ENCODE measurements around the gene MORN1.

MORN1 gene

GRCh38 chr1:2301607-2302291, 89.6 kb downstream of the MORN1 start:
- Histone ChIP-seq H3K79me2 (ENCODE audit: insufficient read depth, low read length) (no peaks in the 10 kb centered on the region), H4K20me1 (ENCODE audit: insufficient read depth, low read length) (no peaks in the 10 kb centered on the region), H3K36me3 (ENCODE audit: insufficient read depth, low read length) (no peaks in the 10 kb centered on the region), H3K4me1 (ENCODE audit: insufficient read depth, low read length, severe bottlenecking) (no peaks in the 10 kb centered on the region), H2AFZ (ENCODE audit: low read length) (no peak overlapping the region), H3K4me2 (ENCODE audit: low read length) (no peak overlapping the region), H3K27me3 (ENCODE audit: insufficient read depth, low read length) (no peaks in the 10 kb centered on the region), H3K9me3 (ENCODE audit: low read length) (no peaks in the 10 kb centered on the region), H3K27ac (ENCODE audit: low read depth, low read length, poor library complexity, severe bottlenecking) (no peak overlapping the region), H3K9ac (ENCODE audit: low read length) (no peak overlapping the region), H3K4me3 (ENCODE audit: low read depth, low read length, poor library complexity, severe bottlenecking) (no peak overlapping the region), H3F3A (ENCODE audit: insufficient read depth, low read length) (no peaks in the 10 kb centered on the region), H3K9me2 (ENCODE audit: low read depth, low read length) (no peaks in the 10 kb centered on the region)
- no peak for TF ChIP-seq EZH2 (IDR thresholded peaks at IDR 0.05; ENCODE audit: borderline replicate concordance, low read length)
- no peak for TF ChIP-seq CTCF (IDR thresholded peaks at IDR 0.05; ENCODE audit: low read length)

- no peaks in the 10 kb centered on the region for H3K4me1 ChIP-seq (ENCODE audit: insufficient read depth, low read length, severe bottlenecking)
- no peaks in the 10 kb centered on the region for H3K9me2 ChIP-seq (ENCODE audit: low read depth, low read length)
- H3K27ac ChIP-seq (ENCODE audit: low read depth, low read length, poor library complexity, severe bottlenecking) = no peak overlapping the region
- H3K36me3 ChIP-seq (ENCODE audit: insufficient read depth, low read length) = no peaks in the 10 kb centered on the region
- no peak overlapping the region for H2AFZ ChIP-seq (ENCODE audit: low read length)
- H3K27me3 ChIP-seq (ENCODE audit: insufficient read depth, low read length) = no peaks in the 10 kb centered on the region
- H3F3A ChIP-seq (ENCODE audit: insufficient read depth, low read length) = no peaks in the 10 kb centered on the region
- H3K9ac ChIP-seq (ENCODE audit: low read length) = no peak overlapping the region
- no peak for TF ChIP-seq EZH2 (IDR thresholded peaks at IDR 0.05; ENCODE audit: borderline replicate concordance, low read length)
- TF ChIP-seq CTCF (IDR thresholded peaks at IDR 0.05; ENCODE audit: low read length) = no peak
- H3K4me3 ChIP-seq (ENCODE audit: low read depth, low read length, poor library complexity, severe bottlenecking) = no peak overlapping the region
- no peak overlapping the region for H3K4me2 ChIP-seq (ENCODE audit: low read length)
- no peaks in the 10 kb centered on the region for H3K79me2 ChIP-seq (ENCODE audit: insufficient read depth, low read length)
- H3K9me3 ChIP-seq (ENCODE audit: low read length) = no peaks in the 10 kb centered on the region
- no peaks in the 10 kb centered on the region for H4K20me1 ChIP-seq (ENCODE audit: insufficient read depth, low read length)
Observed at GRCh38 chr1:2300851-2301606, 90.3 kb downstream of the MORN1 start.

GRCh38 chr1:2300004-2300771, 91.2 kb downstream of the MORN1 start:
- H3K36me3 ChIP-seq (ENCODE audit: insufficient read depth, low read length) = no peaks in the 10 kb centered on the region
- no peaks in the 10 kb centered on the region for H3K27me3 ChIP-seq (ENCODE audit: insufficient read depth, low read length)
- H3K4me3 ChIP-seq (ENCODE audit: low read depth, low read length, poor library complexity, severe bottlenecking) = no peak overlapping the region
- no peaks in the 10 kb centered on the region for H3K79me2 ChIP-seq (ENCODE audit: insufficient read depth, low read length)
- H3F3A ChIP-seq (ENCODE audit: insufficient read depth, low read length) = no peaks in the 10 kb centered on the region
- no peak overlapping the region for H3K9ac ChIP-seq (ENCODE audit: low read length)
- no peak for TF ChIP-seq CTCF (IDR thresholded peaks at IDR 0.05; ENCODE audit: low read length)
- TF ChIP-seq EZH2 (IDR thresholded peaks at IDR 0.05; ENCODE audit: borderline replicate concordance, low read length) = no peak
- no peak overlapping the region for H3K4me2 ChIP-seq (ENCODE audit: low read length)
- H4K20me1 ChIP-seq (ENCODE audit: insufficient read depth, low read length) = no peaks in the 10 kb centered on the region
- H3K4me1 ChIP-seq (ENCODE audit: insufficient read depth, low read length, severe bottlenecking) = no peaks in the 10 kb centered on the region
- H3K9me2 ChIP-seq (ENCODE audit: low read depth, low read length) = no peaks in the 10 kb centered on the region
- no peak overlapping the region for H3K27ac ChIP-seq (ENCODE audit: low read depth, low read length, poor library complexity, severe bottlenecking)
- no peaks in the 10 kb centered on the region for H3K9me3 ChIP-seq (ENCODE audit: low read length)
- no peak overlapping the region for H2AFZ ChIP-seq (ENCODE audit: low read length)

All from OCI-LY1 (cell line).